ENCODE data around the gene HK3. TPM values are rescaled to one million over a fixed set of nuclear protein-coding genes. Genes with fewer than 3 reads are reported as not detected.

HK3 gene
- total RNA-seq, 3 donors from 2014 or later = 2.5 to 5.0 (median 4.3) TPM

DNA sequence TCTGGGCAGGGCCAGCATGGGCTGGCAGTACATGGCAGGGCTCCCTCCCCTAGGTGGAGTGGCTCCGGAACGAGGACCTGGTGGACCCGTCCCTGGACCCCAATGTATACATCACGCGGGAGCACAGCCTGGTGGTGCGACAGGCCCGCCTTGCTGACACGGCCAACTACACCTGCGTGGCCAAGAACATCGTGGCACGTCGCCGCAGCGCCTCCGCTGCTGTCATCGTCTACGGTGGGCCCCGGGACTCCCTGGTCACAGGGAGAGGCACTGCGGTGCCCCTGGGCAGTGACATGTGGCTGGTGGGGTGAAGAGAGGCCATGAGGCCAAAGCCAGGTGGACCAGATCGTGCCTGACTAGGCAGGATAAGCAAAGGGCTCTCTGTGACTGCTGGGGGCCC lies 30.4 kb downstream of the HK3 start:
- no peak overlapping the region for H3K4me3 ChIP-seq
- H3K9me3 ChIP-seq = no peaks in the 10 kb centered on the region
- intact Hi-C loops (cut with DNase I; ENCODE audit: low total_unique reads) = no loop called here
- no peak for DNase-seq (ENCODE audit: low spot score in 2 of 2)
- no peak for TF ChIP-seq POLR2AphosphoS5 (IDR thresholded peaks at IDR 0.05)
- TF ChIP-seq POLR2A (IDR thresholded peaks at IDR 0.05) = no peak
- H3K4me1 ChIP-seq = no peaks in the 10 kb centered on the region
- peaks cover 0 to 52% of the 10 kb centered on the region in 2 donors for H3K27me3 ChIP-seq
- H3K36me3 ChIP-seq = no peaks in the 10 kb centered on the region
- no peak overlapping the region for H3K27ac ChIP-seq

- intact Hi-C loops (cut with DNase I; ENCODE audit: low total_unique reads) = no loop called here
- no peak overlapping the region for H3K27ac ChIP-seq
- TF ChIP-seq, protein P1, sequence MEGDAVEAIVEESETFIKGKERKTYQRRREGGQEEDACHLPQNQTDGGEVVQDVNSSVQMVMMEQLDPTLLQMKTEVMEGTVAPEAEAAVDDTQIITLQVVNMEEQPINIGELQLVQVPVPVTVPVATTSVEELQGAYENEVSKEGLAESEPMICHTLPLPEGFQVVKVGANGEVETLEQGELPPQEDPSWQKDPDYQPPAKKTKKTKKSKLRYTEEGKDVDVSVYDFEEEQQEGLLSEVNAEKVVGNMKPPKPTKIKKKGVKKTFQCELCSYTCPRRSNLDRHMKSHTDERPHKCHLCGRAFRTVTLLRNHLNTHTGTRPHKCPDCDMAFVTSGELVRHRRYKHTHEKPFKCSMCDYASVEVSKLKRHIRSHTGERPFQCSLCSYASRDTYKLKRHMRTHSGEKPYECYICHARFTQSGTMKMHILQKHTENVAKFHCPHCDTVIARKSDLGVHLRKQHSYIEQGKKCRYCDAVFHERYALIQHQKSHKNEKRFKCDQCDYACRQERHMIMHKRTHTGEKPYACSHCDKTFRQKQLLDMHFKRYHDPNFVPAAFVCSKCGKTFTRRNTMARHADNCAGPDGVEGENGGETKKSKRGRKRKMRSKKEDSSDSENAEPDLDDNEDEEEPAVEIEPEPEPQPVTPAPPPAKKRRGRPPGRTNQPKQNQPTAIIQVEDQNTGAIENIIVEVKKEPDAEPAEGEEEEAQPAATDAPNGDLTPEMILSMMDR (IDR thresholded peaks at IDR 0.05) = no peak
- no peak for TF ChIP-seq POLR2AphosphoS5 (IDR thresholded peaks at IDR 0.05)
- H3K9me3 ChIP-seq = no peaks in the 10 kb centered on the region
- H3K4me1 ChIP-seq = no peaks in the 10 kb centered on the region
- peaks cover 0 to 55% of the 10 kb centered on the region in 2 donors for H3K27me3 ChIP-seq
- H3K36me3 ChIP-seq = no peaks in the 10 kb centered on the region
- no peak for DNase-seq (ENCODE audit: low spot score in 2 of 2)
- H3K4me3 ChIP-seq = no peak overlapping the region
Measured at GRCh38 chr5:176868126-176868525, 31.0 kb downstream of the HK3 start.

DNA sequence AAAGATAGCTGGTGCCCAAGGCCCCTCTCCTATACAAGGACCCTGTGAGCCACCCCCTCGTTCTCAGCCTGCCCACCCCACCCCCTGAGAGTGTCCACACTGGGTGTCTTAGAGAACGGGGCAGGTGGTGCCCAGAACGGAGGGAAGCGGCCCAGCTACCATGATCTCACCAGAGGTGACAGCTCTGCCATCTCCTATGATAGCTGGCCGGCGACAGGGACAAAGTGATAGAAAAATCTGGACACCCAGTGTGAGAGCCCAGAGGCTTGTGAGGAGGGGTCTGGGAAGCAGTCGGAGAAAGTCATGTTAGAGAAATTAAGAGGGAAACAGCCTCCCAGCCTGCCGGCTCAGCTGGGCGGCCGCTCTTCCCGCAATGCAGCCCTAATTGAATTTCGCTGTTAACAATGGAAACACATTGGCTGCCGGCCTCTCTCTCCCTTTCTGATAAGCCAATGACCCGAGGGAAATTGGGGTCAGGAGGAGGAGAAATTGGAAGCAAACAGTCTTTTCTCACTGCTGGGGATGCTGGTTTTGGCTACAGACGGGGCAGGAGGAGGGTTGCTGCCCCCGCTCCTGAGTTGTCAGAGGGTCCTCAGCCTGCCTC lies 32.3 kb downstream of the HK3 start:
- Histone ChIP-seq H3K9me3 (no peaks in the 10 kb centered on the region), H3K27me3 (peaks cover 7 to 68% of the 10 kb centered on the region in 2 donors), H3K27ac (no peak overlapping the region), H3K36me3 (no peaks in the 10 kb centered on the region), H3K4me3 (no peak overlapping the region), H3K4me1 (no peaks in the 10 kb centered on the region)
- TF ChIP-seq POLR2A (IDR thresholded peaks at IDR 0.05) = no peak
- TF ChIP-seq, protein P1 (IDR thresholded peaks at IDR 0.05) = no peak
- intact Hi-C loops (cut with DNase I; ENCODE audit: low total_unique reads) = no loop called here
- no peak for DNase-seq (ENCODE audit: low spot score in 2 of 2)

DNA sequence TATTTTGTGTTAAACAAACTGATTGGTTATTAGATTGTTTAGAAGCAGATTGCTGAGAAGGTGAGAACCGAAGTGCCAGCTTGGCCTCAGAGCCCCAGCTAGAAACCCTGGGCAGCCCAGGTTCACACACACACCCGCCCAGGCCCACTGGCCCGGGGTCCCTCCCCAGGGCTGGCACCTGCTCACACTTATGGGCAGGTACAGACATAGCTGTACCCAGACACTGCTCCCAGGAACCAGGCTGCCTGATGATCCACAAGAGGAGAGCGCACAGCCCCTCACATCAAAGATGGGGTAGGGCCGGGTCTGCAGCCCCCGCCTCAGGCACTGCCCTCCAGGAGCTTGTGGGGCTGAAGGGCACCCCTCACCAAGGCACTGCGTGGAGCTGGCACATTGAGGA lies 33.2 kb downstream of the HK3 start:
- H3K4me1 ChIP-seq = no peaks in the 10 kb centered on the region
- no peak for TF ChIP-seq POLR2A (IDR thresholded peaks at IDR 0.05)
- TF ChIP-seq POLR2AphosphoS5 (IDR thresholded peaks at IDR 0.05) = no peak
- TF ChIP-seq, protein P1 (IDR thresholded peaks at IDR 0.05) = no peak
- no peak overlapping the region for H3K4me3 ChIP-seq
- no peaks in the 10 kb centered on the region for H3K9me3 ChIP-seq
- no peak for DNase-seq (ENCODE audit: low spot score in 2 of 2)
- H3K36me3 ChIP-seq = no peaks in the 10 kb centered on the region
- no peak overlapping the region for H3K27ac ChIP-seq
- H3K27me3 ChIP-seq = peaks cover 7 to 77% of the 10 kb centered on the region in 2 donors
- intact Hi-C loops (cut with DNase I; ENCODE audit: low total_unique reads) = no loop called here

- Histone ChIP-seq H3K9me3 (no peaks in the 10 kb centered on the region), H3K27me3 (peaks cover 7 to 85% of the 10 kb centered on the region in 2 donors)
Measured at GRCh38 chr5:176864755-176865154, 34.4 kb downstream of the HK3 start.

More at GRCh38 chr5:176864755-176865154, 34.4 kb downstream of the HK3 start:
- intact Hi-C loops (cut with DNase I; ENCODE audit: low total_unique reads) = no loop called here
- H3K36me3 ChIP-seq = no peaks in the 10 kb centered on the region
- no peak for TF ChIP-seq POLR2A (IDR thresholded peaks at IDR 0.05)
- TF ChIP-seq, protein P1 (IDR thresholded peaks at IDR 0.05) = no peak
- TF ChIP-seq POLR2AphosphoS5 (IDR thresholded peaks at IDR 0.05) = no peak
- H3K4me1 ChIP-seq = no peaks in the 10 kb centered on the region
- no peak for DNase-seq (ENCODE audit: low spot score in 2 of 2)
- H3K4me3 ChIP-seq = no peak overlapping the region
- H3K27ac ChIP-seq = no peak overlapping the region
